Skin of body (tissue), 2 donors: ENCODE measurements around the gene SSBP1. TPM values are rescaled to one million over a fixed set of nuclear protein-coding genes. Genes with fewer than 3 reads are reported as not detected.
"Not testable (repeated sequence)": the region's sequence is repeated elsewhere in the genome, so short reads cannot be mapped to it uniquely, and the experiment has no call there.

Experiments
- DNase-seq: peaks from one replicate; lab custom pipeline; 2025; lab: John Stamatoyannopoulos, UW
- total RNA-seq: library from RNA; depleted of rRNA; stranded (reverse); fragments of >200 nt; gene quantifications from one replicate; pipeline ENCODE4 v1.2.3, GENCODE V29; 2014

SSBP1 gene
- total RNA-seq, 1 donor from 2014 or later: 80.2 TPM

DNA sequence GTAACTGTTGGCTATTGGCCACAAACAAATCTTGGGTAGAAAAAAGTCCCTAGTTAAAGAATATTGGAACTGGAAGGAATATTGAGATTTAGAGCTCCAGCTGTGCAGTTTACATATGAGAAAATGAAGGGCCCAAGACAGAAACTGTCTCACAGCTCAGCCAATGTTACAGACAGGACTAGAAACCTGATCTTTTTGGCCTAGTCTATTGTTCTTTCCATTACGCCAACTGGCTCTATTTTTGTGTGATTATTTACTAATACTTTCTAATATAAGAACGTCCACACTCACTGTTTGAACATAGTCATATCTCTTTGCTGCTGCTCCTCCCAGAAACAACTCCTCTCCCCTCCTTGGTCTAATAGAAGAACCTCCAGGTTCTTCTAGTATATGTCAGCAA, 28.8 kb upstream of the SSBP1 start:
- no peak for DNase-seq

DNA sequence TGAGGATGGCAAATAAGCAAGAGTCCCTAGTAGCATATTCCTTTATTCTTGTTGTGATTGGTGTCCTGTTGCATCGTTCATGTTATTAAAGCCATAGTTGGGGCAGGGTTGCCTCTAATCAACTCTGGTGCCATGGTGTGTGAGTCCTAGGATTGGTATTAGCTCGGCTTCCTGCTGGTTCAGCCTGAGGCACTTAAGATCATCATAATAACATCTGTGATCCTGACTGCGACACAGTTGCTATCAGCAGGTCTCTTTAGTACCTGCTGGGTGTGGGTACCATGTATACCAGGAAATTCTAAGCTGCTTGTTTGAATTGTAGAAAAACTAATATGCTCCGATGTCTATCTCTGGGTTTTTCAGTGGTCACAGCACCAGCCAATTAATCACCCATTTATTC, 28.4 kb upstream of the SSBP1 start:
- DNase-seq: no peak

DNA sequence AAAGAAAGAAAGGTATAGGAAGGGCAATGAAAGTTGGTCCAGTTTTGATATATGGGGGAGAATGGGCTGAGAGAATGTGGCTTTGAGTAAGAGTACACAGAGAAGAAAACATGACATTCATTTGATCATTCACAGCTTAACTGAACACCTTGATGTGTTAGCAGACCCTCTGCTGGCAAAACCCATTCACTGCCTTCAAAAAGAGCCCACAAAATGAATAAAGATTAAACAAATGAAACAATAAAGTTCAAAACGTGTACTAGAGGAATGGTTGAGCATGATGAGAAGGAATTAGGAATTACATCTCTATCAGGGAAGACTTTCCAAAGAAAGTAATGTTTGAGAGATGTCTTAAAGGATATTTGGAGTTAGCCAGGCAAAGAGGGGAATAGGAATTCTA, 27.9 kb upstream of the SSBP1 start:
- DNase-seq: no peak

DNA sequence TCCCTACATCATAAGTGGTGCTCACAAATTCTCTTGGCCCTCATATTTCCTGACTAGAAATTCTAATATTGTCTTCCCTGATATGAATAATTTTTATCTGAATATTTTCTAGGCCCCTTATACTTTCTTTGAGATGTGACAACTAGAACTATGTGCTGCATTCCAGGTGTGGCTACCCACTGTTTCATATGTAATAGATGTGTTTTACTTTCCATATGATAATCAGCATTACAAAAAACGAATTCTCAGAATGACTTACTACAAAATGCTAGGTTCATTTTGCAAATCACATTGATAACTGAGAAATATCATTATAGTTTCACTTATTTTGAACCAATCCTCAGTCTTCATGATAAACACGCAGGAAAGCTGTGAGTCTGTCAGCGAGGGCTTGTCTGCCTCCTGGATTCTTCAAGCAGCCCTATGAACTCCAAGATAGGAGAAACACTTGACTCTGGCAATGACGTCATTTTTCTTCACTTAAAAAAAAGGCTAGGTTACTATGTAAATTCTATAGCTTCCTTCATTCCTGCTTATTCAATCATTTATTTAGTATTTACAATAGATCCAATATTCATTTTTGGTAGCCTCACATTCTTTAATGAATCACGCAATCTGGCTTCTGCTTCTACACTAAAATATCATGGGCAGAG, 25.4 kb upstream of the SSBP1 start:
- no peak for DNase-seq

DNA sequence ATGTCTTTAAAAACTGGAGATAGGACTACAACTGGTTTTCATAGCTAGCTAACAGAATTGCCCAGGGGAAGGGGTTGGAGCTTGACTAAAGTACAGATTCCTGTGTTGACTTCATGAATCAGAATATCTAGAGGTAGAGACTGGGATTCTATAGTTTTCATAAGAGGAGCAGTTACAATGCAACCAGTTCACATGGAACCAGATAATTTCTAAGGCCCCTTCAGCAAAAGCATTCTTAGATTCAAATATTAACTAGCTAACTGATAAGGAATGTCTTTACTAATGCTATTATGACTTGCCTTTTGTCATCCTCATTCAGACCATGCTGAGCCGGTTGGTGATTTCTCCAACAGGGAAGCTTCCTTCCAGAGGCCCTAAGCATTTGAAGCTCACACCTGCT, 24.3 kb upstream of the SSBP1 start:
- DNase-seq: no peak

DNA sequence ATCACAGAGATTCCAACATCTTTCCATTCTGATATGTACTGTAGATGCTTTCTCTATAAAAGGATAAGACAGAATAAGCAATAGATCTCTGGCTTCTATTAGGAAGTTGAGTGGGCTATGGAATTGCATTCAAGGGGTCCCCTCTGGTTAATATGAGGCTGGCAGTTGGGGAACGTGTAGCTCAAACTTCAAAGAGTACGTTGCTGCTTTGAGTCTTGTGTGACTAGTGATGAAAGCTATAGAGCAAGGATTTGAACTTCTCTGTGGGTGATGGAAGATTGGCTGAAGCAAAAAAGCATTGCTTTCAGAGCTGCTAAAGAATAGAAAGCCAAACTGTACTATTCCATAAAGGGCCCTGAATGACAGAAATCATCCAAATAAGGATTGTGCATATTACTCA, 23.6 kb upstream of the SSBP1 start:
- no peak for DNase-seq

DNA sequence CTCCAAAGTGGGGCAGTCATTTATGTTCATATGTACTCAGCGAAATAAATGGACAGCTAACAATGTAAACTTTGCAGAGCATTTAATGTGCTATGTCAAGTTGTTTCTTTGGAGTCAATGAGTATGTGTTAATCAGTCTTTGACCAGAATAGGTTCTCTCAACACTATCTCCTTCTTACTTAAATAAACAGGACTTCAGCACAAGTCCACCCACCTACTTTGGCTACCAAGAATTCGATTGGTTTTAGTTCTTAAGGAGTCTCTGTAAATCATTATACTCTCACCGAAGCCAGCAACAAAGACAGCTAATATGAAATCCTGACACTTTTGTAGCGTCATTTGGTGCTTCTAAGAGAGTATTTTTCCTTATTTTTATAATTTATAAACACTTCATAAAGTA, 23.1 kb upstream of the SSBP1 start:
- DNase-seq: no peak

DNA sequence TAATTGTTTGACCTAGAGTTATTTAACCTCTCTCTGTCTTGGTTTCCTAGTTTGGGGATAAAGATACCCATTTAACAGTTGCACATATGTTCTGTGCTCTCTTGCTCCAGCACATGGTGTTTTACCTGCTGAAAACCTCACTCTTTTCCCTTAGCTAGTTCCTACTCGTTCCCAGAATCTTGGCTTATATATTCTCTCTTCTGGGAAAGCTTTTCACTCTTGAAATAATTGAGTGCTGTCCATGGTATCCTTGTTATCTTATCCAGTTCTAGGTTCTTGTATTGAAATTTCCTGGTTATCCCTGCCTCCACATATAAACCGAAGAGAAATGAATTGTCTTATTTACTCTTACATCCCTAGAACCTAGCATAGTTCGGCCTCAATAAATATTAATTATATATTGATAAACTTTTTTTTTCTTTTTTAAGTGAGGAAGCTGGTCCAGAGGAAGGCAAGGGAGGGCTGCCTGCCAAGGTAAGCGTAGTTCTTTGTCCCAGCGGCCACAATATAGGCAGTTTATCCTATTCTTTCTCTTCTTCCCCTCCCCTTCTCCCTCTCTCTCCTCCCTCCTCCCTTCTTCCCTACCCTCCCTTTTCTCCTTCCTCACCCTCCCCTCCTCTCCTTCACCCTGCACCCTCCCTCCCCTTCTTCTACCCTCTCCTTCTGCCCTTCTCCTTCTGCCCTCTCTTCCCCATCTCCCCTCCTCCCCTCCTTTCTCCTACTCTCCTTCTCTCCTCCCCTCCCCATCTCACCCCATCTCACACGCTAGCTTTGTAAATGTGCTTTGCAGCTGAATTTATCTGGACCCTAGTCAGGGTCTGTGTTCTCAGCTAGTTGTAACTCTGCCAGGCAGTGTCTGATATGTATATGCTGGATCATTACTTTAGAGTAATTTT, 22.1 kb upstream of the SSBP1 start:
- DNase-seq: no peak

DNA sequence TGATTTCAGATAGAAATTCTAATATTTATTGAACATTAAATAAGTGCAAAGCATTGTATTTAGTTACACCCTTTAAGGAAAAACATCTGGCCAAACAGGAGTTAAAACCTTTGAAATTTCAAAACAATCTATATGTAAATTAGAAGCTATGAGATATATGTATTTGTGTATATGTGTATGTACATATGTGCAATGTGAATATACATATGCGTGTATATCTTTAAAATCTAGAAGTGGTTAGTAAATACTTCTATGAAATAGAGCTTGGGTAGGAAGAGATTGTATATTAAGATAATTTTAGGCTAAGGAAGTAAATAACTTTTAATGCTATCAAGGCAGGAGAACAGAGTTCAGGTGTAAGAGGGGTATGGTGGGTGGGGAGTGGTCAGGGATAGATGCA, 20.7 kb upstream of the SSBP1 start:
- no peak for DNase-seq

DNA sequence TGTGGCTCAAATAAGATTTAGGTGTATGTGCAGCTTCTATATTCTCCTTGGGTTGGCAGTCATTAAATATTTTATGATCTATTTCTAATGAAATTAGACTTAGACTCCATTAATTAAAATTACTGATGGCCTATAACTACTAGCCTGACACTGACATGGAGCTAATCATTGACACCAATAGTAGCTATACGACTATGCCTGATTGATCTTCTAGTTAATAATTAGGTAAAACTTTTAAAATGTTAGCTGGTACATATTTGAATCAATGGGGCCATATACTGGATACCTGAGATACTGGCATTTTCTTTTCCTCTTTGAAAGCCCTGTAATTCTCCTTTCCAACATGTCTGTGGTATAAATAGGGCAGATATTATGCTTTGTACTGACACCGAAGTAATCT, 15.6 kb upstream of the SSBP1 start:
- no peak for DNase-seq

DNA sequence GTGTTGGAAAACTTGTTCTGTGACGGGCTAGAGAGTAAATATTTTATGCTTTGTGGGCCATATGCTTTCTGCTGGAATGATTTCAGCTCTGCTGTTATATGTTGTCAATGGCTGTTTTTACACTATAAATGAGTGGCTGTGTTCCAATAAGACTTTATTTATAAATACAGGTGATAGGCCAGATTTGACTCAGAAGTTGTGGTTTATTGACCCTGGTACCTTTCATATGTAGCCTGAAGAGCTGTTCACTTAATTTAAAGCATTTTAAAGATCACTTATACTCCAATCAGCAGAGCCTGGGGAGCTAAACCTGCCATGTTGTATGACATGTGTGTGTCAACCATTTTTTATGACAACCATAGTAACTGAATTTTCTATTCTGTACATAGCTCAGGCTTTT, 9.1 kb upstream of the SSBP1 start:
- no peak for DNase-seq

DNA sequence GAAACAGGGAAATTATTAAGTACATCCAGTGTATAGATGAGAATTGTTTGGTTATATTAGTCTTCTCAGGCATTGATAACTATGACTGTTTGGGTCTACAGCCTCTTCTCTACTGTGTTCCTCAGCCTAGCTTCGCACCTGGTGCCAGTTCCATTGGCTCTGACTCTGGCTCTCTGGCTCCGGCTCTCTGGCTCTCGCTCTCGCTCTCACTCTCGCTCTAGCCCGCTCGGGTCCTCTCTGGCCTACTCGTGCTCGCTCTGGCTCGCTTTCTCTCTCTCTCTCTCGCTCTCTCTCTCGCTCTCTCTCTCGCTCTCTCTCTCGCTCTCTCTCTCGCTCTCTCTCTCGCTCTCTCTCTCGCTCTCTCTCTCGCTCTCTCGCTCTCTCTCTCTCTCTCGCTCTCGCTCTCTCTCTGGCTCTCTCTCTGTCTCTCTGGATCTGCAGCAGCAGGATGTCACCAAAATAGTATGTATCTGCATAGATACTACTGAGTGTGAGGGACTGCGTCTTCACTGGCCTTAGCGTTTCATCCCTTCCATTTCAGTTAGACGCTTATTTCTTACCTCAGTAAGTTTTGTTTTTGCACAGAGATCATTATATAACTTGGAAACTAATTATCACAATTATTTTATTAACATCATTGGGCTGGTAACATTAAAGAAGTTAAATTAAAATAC, 6.5 kb upstream of the SSBP1 start:
- no peak for DNase-seq

DNA sequence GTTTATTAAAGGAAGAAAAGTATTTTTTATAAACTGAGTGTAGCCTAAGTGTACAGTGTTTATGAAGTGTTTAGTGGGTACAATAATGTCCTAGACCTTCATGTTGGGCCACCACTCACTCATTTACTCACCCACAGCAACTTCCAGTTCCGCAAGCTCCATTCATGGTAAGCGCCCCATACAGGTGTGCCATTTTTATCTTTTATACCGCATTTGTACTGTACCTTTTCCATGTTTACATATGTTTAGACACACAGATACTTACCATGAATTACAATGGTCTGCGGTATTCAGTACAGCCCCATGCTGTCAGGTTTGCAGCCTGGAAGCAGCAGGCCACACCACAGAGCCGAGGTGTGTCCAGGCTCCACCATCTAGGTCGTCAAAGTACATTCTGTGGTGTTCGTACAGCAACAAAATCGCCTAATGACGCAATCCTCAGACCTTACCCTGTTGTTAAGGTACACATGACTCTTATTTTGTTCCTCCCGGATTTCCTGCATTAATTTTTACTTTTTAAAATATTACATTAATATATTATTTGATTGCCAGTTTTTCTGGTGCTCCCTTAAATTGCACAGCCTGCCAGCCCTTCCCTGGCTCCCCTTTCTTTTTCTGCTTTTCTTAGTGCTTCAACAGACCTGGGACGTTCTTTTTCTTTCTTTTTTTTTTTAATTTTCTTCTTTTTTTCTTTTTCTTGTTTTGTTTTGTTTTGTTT, 881 bp upstream of the SSBP1 start:
- no peak for DNase-seq

DNA sequence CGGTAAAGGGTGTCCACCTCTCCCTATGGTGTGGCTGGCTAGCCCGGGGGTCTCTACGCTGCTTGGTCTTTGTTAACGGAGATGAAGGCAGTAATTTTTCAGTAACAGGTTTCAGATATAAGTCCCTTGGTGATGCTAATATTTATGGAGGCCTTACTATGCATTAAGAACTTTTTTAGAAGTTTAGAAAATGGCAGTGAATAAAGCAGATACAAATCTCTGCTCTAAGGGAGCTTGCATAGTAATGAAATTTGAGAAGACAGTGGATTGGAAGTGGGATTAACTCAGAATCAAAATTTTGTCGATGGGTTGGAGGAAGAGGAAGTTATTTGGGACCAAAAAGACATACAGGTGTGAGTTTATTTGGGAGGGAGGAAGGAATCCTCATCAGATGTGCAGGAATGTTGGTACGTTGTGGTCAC, 445 bp downstream of the SSBP1 start:
- DNase-seq: peak; percentile 65

DNA sequence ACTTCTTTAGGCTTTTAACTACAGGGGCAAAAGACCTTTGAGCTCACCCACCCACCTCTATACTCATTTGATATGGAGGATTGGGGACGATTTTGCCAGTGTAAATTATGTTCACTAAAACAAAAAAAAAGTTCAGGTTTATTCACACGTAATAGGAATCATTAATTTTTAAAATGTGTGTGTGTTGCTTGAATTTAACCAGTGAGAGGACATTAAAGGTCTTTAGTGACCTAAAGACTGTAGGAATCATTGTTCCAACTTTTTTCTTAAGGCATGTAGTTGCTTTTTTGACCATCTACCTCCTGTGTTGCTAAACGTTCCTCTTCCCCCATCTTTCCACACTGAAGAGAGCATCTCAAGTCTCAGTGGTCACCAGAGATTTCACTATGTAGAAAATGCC, 1.1 kb downstream of the SSBP1 start:
- DNase-seq: no peak

DNA sequence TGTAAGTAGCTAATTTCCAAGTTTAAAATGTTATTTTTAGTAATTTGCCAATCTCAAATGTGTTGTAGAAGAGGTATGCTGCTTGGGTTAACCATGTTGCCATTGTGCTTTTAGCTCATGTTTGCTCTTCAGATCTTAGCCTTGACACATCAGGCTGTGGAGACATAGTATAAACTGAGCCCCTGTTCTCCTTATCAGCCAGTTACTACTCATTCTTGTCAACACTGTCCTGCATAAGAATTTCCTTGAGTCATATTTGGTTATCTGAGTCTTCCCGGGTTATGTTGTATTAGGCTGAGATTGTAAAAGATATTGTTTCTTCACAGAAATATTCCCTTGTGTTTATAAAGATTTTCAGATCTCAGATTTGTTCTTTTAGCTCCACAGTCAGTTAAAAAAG, 4.1 kb downstream of the SSBP1 start:
- DNase-seq: no peak

DNA sequence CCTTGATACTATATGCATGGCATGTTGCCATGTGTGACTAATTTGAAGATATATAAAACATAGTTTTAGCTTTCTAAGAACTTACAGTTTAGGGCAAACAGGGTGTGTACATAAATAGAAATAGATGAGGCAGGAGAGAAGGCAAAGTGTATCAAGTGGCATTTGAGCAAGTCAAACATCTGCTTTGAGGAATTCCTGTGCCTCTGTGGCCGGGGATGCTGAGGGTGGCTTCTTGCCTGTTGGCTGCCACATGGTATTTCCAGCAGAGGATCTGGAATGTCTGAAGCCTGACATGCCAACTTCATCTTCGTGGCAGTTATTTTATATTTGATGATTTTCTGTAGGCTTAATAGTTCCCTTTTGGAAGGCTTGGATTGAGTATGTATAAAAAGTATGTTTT, 6.0 kb downstream of the SSBP1 start:
- no peak for DNase-seq

DNA sequence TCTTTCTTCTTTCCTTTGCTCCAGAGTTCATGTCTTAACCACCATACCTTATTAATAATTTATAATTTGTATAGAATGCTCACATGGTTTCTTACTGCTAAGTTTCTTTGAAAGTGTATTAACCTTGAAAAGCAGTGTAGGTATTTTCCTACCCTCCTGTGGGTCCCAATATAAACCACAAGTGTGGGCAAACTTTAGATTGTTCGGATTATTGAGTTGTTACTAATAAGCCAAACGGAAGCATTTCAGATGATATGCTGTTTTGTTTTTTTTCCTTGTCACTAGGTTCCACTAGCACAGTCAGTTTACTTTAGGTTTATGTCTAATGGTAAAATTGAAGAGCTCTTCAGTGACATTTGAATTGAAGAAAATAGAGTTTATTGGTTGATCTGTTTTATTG, 10.2 kb downstream of the SSBP1 start:
- DNase-seq: no peak

DNA sequence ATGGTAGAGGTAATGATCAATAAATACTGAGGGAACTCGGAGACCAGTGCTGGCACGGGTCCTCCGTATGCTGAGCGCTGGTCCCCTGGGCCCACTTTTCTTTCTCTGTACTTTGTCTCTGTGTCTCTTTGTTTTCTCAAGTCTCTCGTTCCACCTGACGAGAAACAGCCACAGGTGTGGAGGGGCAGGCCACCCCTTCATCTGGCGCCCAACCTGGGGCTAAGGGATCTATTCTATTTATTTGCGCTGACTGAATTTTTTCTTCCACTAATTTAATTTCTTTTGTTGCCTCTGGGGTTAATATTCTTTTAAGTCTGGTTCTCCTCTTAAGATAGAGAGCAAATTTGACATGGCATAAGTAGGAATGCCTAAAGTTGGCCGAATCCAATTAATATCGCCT, 13.7 kb downstream of the SSBP1 start:
- not testable (repeated sequence) for DNase-seq

DNA sequence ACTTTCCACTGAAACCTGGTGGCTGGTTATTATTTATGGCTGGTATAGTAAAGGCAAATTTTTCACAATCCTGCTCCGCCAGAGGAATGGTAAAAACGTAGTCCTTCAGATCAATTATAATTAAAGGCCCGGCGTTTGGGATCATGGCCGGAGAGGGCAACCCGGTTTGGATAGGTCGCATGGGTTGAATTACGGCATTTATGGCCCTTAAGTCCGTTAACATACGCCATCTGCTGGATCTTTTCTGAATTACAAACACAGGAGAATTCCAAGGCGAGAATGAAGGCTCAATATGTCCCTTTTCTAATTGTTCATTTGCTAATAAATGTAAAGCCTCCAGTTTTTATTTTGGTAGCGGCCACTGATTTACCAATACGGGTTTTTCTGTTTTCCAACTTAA, 14.5 kb downstream of the SSBP1 start:
- DNase-seq: no peak

DNA sequence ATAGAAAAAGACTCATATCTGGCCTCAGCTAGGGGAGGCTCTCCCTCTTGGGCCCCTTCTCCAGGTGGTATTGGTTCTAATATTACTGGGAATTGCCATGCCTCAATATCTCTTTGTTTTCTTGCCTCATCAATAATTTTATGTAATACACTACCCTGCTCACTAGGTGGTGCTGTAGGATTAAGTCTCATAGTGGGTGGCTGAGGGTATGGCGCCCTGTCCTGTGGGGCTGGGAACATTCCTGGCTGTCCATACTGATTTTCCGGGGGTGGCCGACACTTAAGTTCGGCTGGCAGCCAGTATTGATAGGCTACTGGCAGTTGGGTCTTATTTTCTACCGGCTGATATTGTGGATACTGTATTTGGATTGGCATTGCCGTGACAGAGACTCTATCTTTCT, 16.8 kb downstream of the SSBP1 start:
- DNase-seq: no peak

DNA sequence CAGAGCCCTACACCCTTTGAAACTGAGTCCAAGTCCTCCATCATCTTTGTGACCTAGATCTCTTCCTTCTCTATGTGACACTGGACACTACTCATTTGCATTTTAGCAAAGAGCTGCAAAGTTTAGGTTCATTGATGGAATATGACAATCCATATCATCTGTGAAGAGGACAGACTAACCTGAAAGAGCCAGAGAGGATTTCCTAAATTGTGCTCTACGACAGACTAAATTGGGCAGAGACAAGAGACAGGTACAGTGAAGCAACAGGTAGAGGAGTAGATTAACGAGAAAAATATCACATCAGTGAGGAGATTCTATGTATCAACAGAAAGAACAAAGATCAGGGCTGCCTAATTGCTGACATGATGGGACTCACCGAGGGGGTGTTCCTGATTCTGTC, 25.6 kb downstream of the SSBP1 start, which contains the start of gene TAS2R3:
Gene TAS2R3, plus strand, starts transcription at position 301 of the 400 bp plus-strand sequence. Its CDS starts 62 bp downstream, at position 363.
- DNase-seq: no peak
